Measurements from ENCODE around the gene DNAJC27. TPM values are rescaled to one million over a fixed set of nuclear protein-coding genes. Genes with fewer than 3 reads are reported as not detected.

The DNAJC27 gene
- polyA plus RNA-seq, 1 of the 3 experiments (the other 2 are of a cell fraction), result 2.4 TPM

- Histone ChIP-seq H3K4me2 (no peak overlapping the region), H3K27ac (ENCODE audit: low read depth in 2 of 2, low read length in 1 of 2) (peak overlapping the region in 1 of 2 experiments; percentile 85; a peak in 1 of 4 replicates), H3K9ac (no peak overlapping the region), H3K4me1 (ENCODE audit: control insufficient read depth in 1 of 2, insufficient read depth in 2 of 2, low read depth in 1 of 2, low read length in 1 of 2) (peaks cover 0 to 23% of the 10 kb centered on the region in 2 experiments; a peak in 2 of 4 replicates), H3K36me3 (replicated peaks in 1 of 2; ENCODE audit: control insufficient read depth in 1 of 2, insufficient read depth in 2 of 2, low read length in 1 of 2) (no peaks in the 10 kb centered on the region), H2AFZ (ENCODE audit: low read depth) (no peak overlapping the region), H3K79me2 (ENCODE audit: insufficient read depth) (no peaks in the 10 kb centered on the region), H3K27me3 (ENCODE audit: insufficient read depth) (no peaks in the 10 kb centered on the region), H4K20me1 (ENCODE audit: insufficient read depth) (no peaks in the 10 kb centered on the region), H3K4me3 (ENCODE audit: low read depth in 2 of 2, low read length in 1 of 2) (no peak overlapping the region), H3K9me2 (no peaks in the 10 kb centered on the region), H3F3A (replicated peaks; ENCODE audit: insufficient read depth) (no peaks in the 10 kb centered on the region), H3K9me3 (no peaks in the 10 kb centered on the region)
- ChIA-PET POLR2A (no interaction called here), CTCF (interaction anchor here (1.0 to 5.9 kb wide), 9 partner anchors 10 to 903 kb away, joined by 3 to 56 read pairs (median 4); no protein-coding TSS in a partner anchor)
- no peak for DNase-seq
- WGBS (ENCODE audit: low lambda C conversion rate), result 39% methylated on average over 3 of the region's 3 CpGs
- peak; percentile 79; the same call in 1 of the 2 replicates for TF ChIP-seq MXI1 (IDR thresholded peaks at IDR 0.05; ENCODE audit: low read depth, low read length)
- TF ChIP-seq EZH2phosphoT487 (IDR thresholded peaks at IDR 0.05; ENCODE audit: borderline replicate concordance, low read depth), result no peak
Observed at GRCh38 chr2:24986372-24986771, 14.6 kb upstream of the DNAJC27 start.

- TF ChIP-seq MAX (IDR thresholded peaks at IDR 0.05; ENCODE audit: low read depth) (no peak), FOSL2 (IDR thresholded peaks at IDR 0.05; ENCODE audit: borderline replicate concordance, low read depth) (no peak), TEAD4 (IDR thresholded peaks at IDR 0.05; ENCODE audit: borderline replicate concordance, insufficient read depth) (no peak)
- no peak overlapping the region for H2AFZ ChIP-seq (ENCODE audit: low read depth)
Observed at GRCh38 chr2:24985511-24985910, 13.8 kb upstream of the DNAJC27 start.

GRCh38 chr2:24984912-24985311 is 13.2 kb upstream of the DNAJC27 start:
- Histone ChIP-seq H3K4me2 (peak overlapping the region; percentile 32; the same call in 1 of the 2 replicates), H3K4me1 (ENCODE audit: control insufficient read depth in 1 of 2, insufficient read depth in 2 of 2, low read depth in 1 of 2, low read length in 1 of 2) (peaks cover 0 to 23% of the 10 kb centered on the region in 2 experiments; a peak in 2 of 4 replicates), H3K4me3 (ENCODE audit: low read depth in 2 of 2, low read length in 1 of 2) (no peak overlapping the region), H3K27me3 (ENCODE audit: insufficient read depth) (no peaks in the 10 kb centered on the region), H3K9me2 (no peaks in the 10 kb centered on the region), H2AFZ (ENCODE audit: low read depth) (no peak overlapping the region), H4K20me1 (ENCODE audit: insufficient read depth) (no peaks in the 10 kb centered on the region), H3K79me2 (ENCODE audit: insufficient read depth) (no peaks in the 10 kb centered on the region), H3K9me3 (no peaks in the 10 kb centered on the region), H3K36me3 (replicated peaks in 1 of 2; ENCODE audit: control insufficient read depth in 1 of 2, insufficient read depth in 2 of 2, low read length in 1 of 2) (no peaks in the 10 kb centered on the region), H3K27ac (ENCODE audit: low read depth in 2 of 2, low read length in 1 of 2) (peak overlapping the region in 1 of 2 experiments; percentile 85; a peak in 2 of 4 replicates), H3F3A (replicated peaks; ENCODE audit: insufficient read depth) (no peaks in the 10 kb centered on the region), H3K9ac (no peak overlapping the region)
- peak; percentile 80 for DNase-seq
- POLR2A ChIA-PET, result interaction anchor here (0.7 to 1.4 kb wide), 3 partner anchors 9 to 56 kb away, joined by 3 to 5 read pairs (median 4); no protein-coding TSS in a partner anchor
- 36% methylated on average over 8 of the region's 8 CpGs for WGBS (ENCODE audit: low lambda C conversion rate)
- CTCF ChIA-PET, result interaction anchor here (0.7 to 5.9 kb wide), 12 partner anchors 9 to 244 kb away, joined by 3 to 56 read pairs (median 4); partner anchors contain the start of gene EFR3B
- TF ChIP-seq MXI1 (IDR thresholded peaks at IDR 0.05; ENCODE audit: low read depth, low read length) (peak; percentile 97), FOXJ3 (CRISPR knock-in tag; IDR thresholded peaks at IDR 0.05) (0 out of 2 replicates have a peak, but pooled peaks have one; percentile 9), GABPA (IDR thresholded peaks at IDR 0.05; ENCODE audit: low read depth) (no peak), GATA2 (CRISPR knock-in tag; IDR thresholded peaks at IDR 0.05) (0 out of 2 replicates have a peak, but pooled peaks have one; percentile 21), NRF1 (IDR thresholded peaks at IDR 0.05; ENCODE audit: low read depth, low read length) (peak; percentile 77), JUND (IDR thresholded peaks at IDR 0.05) (no peak)

More at GRCh38 chr2:24985511-24985910, 13.8 kb upstream of the DNAJC27 start:
- 83% methylated on average over 8 of the region's 8 CpGs for WGBS (ENCODE audit: low lambda C conversion rate)
- no peaks in the 10 kb centered on the region for H3K36me3 ChIP-seq (replicated peaks in 1 of 2; ENCODE audit: control insufficient read depth in 1 of 2, insufficient read depth in 2 of 2, low read length in 1 of 2)
- DNase-seq, result no peak
- H3K9ac ChIP-seq, result no peak overlapping the region
- no peaks in the 10 kb centered on the region for H3K9me3 ChIP-seq
- H3K9me2 ChIP-seq, result no peaks in the 10 kb centered on the region
- H4K20me1 ChIP-seq (ENCODE audit: insufficient read depth), result no peaks in the 10 kb centered on the region
- no peaks in the 10 kb centered on the region for H3K79me2 ChIP-seq (ENCODE audit: insufficient read depth)
- H3K27ac ChIP-seq (ENCODE audit: low read depth in 2 of 2, low read length in 1 of 2), result peak overlapping the region in 1 of 2 experiments; percentile 85; a peak in 2 of 4 replicates
- no peaks in the 10 kb centered on the region for H3F3A ChIP-seq (replicated peaks; ENCODE audit: insufficient read depth)
- no peak overlapping the region for H3K4me3 ChIP-seq (ENCODE audit: low read depth in 2 of 2, low read length in 1 of 2)
- ChIA-PET CTCF (interaction anchor here (0.7 to 5.9 kb wide), 14 partner anchors 8 to 902 kb away, joined by 3 to 56 read pairs (median 3); no protein-coding TSS in a partner anchor), POLR2A (interaction anchor here (1.0 to 1.4 kb wide), 2 partner anchors 8 to 10 kb away, joined by 4 to 5 read pairs; no protein-coding TSS in a partner anchor)
- H3K4me2 ChIP-seq, result no peak overlapping the region
- H3K4me1 ChIP-seq (ENCODE audit: control insufficient read depth in 1 of 2, insufficient read depth in 2 of 2, low read depth in 1 of 2, low read length in 1 of 2), result peaks cover 0 to 23% of the 10 kb centered on the region in 2 experiments; a peak in 2 of 4 replicates
- H3K27me3 ChIP-seq (ENCODE audit: insufficient read depth), result no peaks in the 10 kb centered on the region
